8988T (cell line): ENCODE results near the gene UXS1.
"Not testable (repeated sequence)": the region's sequence is repeated elsewhere in the genome, so short reads cannot be mapped to it uniquely, and the experiment has no call there.

Source experiments
- DNase-seq: peaks from one replicate; pipeline ENCODE4 v3.0.0; 2011

The UXS1 gene

GRCh38 chr2:106193977-106194778 lies at the start of gene UXS1:
UXS1 (minus strand) TSS chr2:106194301; CDS start chr2:106194241, 60 bp downstream.
- DNase-seq: peak; percentile 93

DNA sequence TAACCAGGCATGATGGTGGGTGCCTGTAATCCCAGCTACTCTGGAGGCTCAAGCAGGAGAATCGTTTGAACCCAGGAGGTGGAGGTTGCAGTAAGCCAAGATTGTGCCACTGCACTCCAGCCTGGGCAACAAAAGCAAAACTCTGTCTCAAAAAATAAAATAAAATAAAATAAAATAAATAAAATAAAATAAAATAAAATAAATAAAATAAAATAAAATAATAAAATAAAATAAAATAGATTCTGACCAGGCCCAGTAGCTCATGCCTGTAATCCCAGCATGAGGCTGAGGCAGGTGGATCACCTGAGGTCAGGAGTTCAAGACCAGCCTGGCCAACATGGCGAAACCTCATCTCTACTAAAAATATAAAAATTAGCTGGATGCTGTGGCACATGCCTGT lies 45.4 kb upstream of the UXS1 start:
- not testable (repeated sequence) for DNase-seq

DNA sequence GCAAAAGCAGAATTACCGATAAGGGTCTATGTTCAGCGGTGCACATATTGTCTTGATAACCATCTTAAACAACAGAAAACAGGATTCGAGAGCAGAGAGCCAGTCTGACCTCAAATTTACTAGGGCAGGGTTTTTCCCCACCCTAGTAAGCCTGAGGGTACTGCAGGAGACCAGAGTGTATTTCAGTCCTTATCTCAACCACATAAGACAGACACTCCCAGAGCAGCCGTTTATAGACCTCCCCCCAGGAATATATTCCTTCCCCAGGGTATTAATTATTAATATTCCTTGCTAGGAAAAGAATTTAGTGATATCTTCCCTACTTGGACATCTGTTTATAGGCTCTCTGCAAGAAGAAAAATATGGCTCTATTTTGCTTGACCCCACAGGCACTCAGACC lies 41.3 kb upstream of the UXS1 start:
- DNase-seq: not testable (repeated sequence)

- DNase-seq: no peak
These were observed 39.2 kb upstream of the UXS1 start for GRCh38 chr2:106233350-106233706.

DNA sequence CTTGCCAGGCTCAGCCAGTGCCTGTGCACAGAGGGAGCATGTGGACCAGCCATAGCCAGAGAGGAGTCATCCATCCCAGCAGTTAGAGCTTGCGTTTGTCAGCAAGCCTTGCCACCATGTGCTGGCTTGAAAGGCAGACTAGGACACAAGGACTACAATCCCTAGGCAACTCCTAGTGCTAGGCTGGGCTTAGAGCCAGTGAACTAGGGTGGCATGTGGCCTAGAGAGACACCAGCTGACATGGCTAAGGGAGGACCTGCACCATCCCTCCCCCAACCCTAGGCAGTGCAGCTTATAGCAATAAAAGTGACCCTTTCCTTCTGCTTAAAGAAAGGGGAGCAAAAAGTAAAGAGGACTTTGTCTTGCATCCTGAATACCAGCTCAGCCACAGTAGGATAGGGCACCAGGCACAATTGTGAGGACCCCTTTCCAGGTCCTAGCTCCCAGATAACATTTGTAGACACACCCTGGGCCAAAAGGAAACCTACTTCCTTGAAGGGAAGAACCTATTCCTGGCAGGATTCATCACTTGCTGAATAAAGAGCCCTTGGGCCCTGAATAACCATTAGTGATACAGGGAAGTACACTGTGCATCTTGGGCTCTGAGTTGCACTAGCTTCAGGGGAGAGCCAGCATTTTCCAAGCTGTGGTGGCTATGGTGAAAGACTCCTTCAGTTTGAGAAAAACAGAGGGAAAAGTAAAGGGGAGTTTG lies 38.7 kb upstream of the UXS1 start:
- no peak for DNase-seq

GRCh38 chr2:106223347-106223746 lies 29.2 kb upstream of the UXS1 start:
- DNase-seq: no peak

- DNase-seq: not testable (repeated sequence)
These were observed 28.0 kb upstream of the UXS1 start for GRCh38 chr2:106222057-106222456.

DNA sequence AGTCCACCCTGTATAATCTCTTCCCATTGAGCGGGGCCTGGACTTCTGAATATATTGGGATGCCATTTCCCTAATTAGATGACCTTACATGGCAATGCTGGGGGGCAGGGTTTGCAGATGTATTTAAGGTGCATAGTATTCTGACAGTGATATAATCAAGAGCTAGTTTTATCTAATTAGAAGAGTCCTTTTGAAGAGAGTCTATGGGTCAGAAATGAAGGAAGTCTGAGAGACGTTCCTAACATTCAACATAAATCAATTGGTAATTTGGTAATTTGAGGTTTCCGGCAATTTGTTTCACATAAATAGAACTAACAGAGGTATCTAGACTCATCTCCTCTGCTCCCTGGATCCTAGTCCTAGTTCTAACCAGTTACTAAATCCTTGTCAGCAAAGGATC lies 25.7 kb upstream of the UXS1 start:
- no peak for DNase-seq

DNA sequence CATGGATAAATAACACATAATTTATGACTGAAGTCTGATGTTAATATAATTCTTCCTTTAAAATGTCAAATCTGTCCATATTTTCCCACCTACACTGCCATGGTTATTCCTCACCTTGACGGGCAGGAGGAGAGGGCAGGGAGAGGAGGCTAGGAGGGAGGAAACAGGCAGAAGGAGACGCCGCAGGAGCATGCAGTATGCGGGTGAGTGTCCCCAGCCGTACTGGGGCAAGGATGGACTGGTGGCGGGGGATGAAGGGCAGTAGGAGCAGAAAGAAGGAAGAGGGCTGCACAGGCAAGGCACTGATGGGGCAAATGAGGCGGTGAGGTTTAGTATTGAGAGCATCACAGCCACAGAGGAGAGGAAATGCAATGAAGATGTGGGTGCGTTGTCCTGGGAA lies 25.1 kb upstream of the UXS1 start:
- not testable (repeated sequence) for DNase-seq

- no peak for DNase-seq
These were observed 14.8 kb upstream of the UXS1 start for GRCh38 chr2:106208874-106209273.

DNA sequence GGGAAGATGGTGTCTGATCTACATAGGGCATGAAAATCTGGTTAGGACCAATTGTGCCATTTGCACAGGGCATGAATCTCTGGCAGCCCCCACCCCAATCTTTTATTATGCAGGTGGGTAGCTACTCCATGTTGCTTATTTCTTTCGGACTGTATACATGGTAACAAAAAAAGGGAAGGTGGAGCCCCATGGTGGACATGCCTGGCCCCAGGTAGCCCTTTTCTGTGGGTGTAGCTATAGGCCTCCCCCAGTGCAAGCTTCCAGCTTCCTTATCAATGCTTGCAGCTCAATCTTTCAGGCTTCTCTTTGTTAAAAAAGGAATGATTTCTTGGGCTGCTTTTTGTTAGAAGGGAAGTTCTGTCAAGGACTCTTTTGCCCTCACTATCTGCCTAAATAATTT lies 14.3 kb upstream of the UXS1 start:
- no peak for DNase-seq

DNA sequence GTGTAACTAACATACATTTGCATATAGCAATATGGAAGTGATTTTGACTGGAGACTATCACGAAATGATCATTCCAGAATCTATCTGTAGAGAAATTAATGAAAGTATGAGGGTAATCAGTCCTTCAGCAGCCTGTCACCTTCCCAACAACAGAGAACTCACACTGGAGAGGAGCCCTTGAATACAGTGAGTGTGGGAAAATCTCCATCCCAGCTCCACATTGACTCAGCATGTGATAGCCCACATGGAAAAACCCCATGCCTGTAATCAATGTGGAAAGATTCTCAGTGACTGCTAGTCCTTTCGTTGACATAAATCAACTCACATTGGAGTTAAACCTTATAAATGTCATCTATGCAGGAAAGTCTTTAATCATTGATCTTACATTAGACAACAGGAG lies 13.1 kb upstream of the UXS1 start:
- DNase-seq: no peak

GRCh38 chr2:106205488-106205887 lies 11.4 kb upstream of the UXS1 start:
- DNase-seq: no peak

DNA sequence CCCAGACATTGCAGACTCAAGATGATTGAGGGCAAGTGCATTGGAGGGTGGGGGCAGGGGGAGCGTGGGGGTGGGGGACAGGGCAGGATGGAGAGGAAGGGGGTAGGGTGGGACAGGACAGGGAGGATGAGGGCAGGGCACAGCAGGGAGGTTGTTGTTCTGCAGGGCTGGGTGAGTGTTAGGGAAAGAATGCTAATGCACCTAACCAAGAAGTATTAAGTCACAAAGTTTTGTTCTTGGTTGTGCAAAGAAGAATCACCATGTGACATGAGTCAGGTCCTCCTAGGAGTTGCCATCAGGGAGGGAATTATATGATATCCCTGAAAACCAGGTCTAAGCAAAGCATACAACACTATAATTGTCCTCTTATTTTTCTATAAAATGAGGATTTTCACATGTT lies 10.4 kb upstream of the UXS1 start:
- DNase-seq: not testable (repeated sequence)

GRCh38 chr2:106201661-106202060 lies 7.6 kb upstream of the UXS1 start:
- no peak for DNase-seq

- DNase-seq: no peak
These were observed 3.8 kb upstream of the UXS1 start for GRCh38 chr2:106197878-106198277.

- DNase-seq: no peak
These were observed 1.9 kb upstream of the UXS1 start for GRCh38 chr2:106195981-106196380.

GRCh38 chr2:106195456-106195855 lies 1.4 kb upstream of the UXS1 start:
- no peak for DNase-seq

DNA sequence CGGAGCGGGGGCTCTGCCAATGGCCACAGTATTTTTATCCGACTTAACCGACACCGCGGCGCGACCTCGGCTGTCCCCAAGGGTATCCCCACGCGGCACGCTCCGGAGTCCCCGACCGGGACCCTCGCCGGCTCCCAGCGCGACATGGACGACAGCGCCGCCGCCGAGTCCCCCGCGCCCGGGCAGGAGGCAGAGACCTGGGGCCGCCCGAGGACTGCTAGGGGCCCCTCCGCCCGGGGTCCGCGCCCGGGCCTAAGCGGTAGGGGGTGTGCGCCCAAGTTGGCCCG lies 468 bp downstream of the UXS1 start:
- no peak for DNase-seq

DNA sequence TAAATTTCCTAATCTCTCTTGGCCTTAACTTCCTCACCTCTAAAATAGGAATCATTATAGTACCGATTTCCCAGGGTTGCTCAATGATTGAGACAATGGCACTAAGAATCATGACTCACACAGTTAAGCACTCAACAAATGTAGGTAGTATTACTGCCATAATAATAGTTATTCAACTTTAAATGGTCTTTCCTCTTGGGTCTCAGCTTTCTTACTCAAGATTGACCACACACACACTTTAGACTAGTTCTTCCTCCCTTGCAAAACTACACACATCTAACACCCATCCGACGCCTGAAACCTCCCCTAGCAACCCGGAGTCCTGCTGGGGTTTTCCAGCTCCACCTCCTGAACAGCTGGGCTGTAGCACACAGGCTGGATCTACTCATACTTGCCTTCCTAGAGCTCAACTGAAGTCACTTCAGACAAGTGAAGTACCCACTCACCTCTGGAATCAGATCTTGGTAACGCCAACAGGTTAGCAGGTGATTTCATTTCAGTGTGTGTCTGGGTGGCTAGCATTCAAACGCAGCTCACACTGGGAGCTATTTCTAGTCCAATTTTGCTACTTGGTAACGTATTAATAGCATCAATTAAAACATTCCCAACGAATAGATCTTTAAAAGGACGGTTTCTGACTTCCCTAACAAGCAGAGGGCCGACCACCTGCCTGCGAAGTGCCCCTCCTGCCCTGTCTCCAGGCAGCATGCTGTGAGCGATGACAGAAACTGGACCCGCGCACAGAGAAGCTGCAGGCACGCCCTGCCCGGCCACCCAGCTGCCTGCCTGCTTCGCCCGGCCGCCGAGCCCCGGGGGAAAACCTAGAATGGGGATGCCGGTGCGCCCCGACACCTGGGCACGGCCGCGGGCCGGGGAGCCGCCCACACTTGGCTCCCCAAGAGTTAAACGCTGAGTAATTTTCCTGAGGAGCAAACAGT lies 1.1 kb downstream of the UXS1 start:
- DNase-seq: peak; percentile 47

- no peak for DNase-seq
These were observed 2.5 kb downstream of the UXS1 start for GRCh38 chr2:106191511-106192016.

DNA sequence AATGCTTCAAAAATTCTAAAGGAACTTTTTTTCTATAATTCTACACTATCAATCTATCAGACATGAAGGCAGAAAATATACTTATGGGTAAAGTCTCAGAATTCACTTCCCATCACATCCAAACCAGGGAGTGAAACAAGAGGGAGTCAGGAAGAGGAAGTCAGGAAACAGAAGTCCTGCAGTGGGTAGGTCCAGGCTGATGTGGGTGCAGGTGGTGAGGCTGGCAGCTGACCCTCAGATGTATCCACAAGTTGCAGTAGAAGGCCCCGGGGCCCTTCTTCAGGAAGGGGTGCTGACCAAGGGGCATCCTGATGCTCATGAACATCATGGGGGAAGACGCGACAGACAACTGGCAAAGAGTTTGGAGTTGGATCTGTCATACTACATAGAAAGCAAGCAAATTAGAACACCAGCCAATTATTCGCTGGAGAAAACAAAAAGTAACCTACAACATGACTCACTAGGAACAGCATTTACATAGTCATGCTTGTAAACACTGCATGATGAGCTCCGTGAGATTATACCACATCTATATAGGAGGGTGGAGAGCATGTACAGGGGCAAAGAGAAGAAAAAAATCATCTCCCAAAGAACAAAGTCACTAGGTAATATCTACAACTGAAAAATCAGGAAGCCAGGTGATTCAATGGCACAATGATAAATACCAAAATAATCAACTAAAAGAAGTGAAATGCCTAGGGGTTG lies 4.2 kb downstream of the UXS1 start:
- no peak for DNase-seq

GRCh38 chr2:106189325-106189724 lies 4.8 kb downstream of the UXS1 start:
- no peak for DNase-seq
